ENCODE measurements around the gene KIAA0513.

Gene KIAA0513

DNA sequence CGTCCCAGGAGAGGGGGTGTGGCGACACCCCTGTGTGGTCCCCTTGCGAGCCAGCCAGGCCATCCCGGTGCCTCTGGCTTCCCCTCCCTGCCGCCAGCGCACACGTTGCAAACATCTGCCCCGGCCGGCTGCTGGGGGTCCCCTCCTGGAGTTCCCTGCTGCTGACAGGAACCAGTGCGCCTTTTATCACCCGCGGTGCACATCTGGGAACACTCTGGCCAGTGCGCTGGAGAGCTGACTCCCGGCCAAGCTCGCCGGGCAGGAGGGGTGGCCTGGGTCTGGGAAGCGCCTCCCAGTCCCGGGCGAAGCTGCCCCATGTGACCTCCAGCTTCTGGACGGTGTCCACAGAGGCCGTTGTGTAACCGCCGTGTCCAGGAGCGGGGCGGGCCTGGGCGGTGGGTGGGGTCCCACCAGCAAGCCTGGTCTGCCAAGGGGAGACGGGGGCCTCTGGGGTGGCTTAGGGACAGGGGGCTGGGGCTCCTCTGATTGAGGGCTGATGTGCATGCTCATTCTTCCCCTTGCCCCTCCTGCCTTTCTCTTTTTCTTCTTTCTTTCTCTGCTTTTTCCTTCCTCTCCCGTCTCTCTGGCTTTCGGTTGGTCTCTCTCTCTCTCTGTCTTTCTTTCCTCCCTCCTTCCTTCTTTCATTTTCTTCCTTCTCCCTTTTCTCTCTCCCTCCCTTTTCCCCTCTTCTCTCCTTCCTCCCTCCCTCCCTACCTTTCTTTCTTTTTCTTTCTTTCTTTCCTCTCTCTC is 109.9 kb downstream of the KIAA0513 start:
- Histone ChIP-seq H3K27me3 (ENCODE audit: insufficient read depth, poor library complexity, severe bottlenecking) (peaks cover 33% of the 10 kb centered on the region), H3K27ac (replicated peaks) (no peak overlapping the region), H3K4me3 (replicated peaks; ENCODE audit: insufficient read depth, low read length) (no peak overlapping the region)
- TF ChIP-seq GABPA (IDR thresholded peaks at IDR 0.05; ENCODE audit: low read depth) (no peak), POLR2AphosphoS5 (IDR thresholded peaks at IDR 0.05; ENCODE audit: low read depth) (no peak), SPI1 (IDR thresholded peaks at IDR 0.05; ENCODE audit: borderline replicate concordance, low read depth) (no peak)
- TF ChIP-seq, protein P1, sequence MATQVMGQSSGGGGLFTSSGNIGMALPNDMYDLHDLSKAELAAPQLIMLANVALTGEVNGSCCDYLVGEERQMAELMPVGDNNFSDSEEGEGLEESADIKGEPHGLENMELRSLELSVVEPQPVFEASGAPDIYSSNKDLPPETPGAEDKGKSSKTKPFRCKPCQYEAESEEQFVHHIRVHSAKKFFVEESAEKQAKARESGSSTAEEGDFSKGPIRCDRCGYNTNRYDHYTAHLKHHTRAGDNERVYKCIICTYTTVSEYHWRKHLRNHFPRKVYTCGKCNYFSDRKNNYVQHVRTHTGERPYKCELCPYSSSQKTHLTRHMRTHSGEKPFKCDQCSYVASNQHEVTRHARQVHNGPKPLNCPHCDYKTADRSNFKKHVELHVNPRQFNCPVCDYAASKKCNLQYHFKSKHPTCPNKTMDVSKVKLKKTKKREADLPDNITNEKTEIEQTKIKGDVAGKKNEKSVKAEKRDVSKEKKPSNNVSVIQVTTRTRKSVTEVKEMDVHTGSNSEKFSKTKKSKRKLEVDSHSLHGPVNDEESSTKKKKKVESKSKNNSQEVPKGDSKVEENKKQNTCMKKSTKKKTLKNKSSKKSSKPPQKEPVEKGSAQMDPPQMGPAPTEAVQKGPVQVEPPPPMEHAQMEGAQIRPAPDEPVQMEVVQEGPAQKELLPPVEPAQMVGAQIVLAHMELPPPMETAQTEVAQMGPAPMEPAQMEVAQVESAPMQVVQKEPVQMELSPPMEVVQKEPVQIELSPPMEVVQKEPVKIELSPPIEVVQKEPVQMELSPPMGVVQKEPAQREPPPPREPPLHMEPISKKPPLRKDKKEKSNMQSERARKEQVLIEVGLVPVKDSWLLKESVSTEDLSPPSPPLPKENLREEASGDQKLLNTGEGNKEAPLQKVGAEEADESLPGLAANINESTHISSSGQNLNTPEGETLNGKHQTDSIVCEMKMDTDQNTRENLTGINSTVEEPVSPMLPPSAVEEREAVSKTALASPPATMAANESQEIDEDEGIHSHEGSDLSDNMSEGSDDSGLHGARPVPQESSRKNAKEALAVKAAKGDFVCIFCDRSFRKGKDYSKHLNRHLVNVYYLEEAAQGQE (IDR thresholded peaks at IDR 0.05; ENCODE audit: insufficient replicate concordance, low read depth): no peak
- TF ChIP-seq, protein P2, sequence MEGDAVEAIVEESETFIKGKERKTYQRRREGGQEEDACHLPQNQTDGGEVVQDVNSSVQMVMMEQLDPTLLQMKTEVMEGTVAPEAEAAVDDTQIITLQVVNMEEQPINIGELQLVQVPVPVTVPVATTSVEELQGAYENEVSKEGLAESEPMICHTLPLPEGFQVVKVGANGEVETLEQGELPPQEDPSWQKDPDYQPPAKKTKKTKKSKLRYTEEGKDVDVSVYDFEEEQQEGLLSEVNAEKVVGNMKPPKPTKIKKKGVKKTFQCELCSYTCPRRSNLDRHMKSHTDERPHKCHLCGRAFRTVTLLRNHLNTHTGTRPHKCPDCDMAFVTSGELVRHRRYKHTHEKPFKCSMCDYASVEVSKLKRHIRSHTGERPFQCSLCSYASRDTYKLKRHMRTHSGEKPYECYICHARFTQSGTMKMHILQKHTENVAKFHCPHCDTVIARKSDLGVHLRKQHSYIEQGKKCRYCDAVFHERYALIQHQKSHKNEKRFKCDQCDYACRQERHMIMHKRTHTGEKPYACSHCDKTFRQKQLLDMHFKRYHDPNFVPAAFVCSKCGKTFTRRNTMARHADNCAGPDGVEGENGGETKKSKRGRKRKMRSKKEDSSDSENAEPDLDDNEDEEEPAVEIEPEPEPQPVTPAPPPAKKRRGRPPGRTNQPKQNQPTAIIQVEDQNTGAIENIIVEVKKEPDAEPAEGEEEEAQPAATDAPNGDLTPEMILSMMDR (IDR thresholded peaks at IDR 0.05; ENCODE audit: insufficient read depth, low read length): no peak
- no peak for DNase-seq (ENCODE audit: low read depth in 1 of 2, low spot score in 1 of 2)

DNA sequence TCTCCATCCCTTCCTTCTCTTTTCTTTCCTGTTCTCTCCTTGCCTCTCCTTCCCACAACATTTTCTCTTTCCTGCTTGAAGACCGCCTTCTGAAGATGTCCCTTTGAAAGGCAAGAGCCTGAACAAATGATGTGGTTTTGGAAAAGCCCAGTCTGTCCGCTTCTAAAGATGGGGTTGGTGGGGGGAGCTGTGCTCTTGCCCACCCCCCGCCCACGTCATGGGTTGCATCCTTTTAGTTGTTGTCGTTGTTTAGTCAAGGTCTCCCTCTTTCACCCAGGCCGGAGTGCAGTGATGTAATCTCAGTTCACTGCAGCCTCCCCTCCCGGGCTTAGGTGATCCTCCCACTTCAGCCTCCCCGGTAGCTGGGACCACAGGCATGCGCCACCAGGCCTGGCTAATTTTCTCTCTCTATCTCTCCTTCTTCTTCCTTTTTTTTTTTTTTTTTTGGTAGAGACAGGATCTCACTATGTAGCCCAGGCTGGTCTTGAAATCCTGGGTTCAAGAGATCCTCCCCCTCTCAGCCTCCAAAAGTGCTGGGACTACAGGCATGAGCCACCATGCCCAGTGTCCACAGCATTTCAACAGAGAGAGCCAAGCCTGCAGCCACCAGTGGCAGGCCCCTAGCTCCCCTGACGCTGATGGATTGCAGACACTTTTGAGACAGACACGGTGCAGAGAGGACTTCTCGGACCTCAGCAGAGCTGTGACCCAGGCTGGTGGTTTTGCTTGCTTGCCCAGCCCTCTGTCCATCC is 110.7 kb downstream of the KIAA0513 start:
- H3K4me3 ChIP-seq (replicated peaks; ENCODE audit: insufficient read depth, low read length): no peak overlapping the region
- no peak overlapping the region for H3K27ac ChIP-seq (replicated peaks)
- DNase-seq (ENCODE audit: low read depth in 1 of 2, low spot score in 1 of 2): no peak
- peaks cover 36% of the 10 kb centered on the region for H3K27me3 ChIP-seq (ENCODE audit: insufficient read depth, poor library complexity, severe bottlenecking)
- TF ChIP-seq, protein P2 (IDR thresholded peaks at IDR 0.05; ENCODE audit: insufficient read depth, low read length): no peak

DNA sequence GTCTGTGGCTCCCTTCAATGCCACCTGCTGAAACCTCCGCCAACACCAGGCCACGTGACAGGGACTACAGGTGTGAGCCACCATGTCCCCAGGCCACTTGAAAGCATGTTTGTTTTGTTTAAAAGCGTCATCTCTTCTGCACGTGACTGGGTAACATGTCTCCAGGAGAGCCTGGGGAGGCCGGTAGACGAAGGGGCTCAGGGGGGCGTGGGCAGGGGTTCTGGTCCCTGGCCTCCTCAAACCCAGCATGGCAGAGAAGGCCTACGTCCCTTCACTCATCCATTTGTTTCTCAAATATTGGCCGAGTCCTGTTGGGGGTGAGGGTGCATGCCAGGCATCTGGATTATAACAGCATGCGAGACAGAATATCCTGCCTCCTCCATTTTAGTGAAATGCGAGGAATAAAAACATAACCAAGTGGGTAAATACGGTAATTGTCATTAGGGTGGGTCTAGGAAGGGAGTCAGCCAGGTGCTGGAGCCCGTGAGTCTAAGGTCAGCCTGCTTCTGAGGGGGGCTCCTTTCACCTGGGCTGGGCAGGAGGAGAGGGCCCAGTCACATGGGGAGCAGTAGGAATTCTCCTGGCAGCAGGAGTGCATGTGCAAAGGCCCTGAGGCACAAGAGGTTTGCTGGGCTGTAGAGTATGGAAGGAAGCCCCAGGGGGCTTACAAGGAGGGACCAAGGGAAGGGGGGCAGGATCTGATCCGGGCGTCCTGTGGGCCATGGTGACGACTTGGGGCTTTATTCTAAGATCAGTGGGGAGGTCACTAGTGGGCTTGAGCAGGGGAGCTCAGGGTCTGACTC is 111.4 kb downstream of the KIAA0513 start:
- Histone ChIP-seq H3K27ac (replicated peaks) (no peak overlapping the region), H3K27me3 (ENCODE audit: insufficient read depth, poor library complexity, severe bottlenecking) (peaks cover 33% of the 10 kb centered on the region), H3K4me3 (replicated peaks; ENCODE audit: insufficient read depth, low read length) (no peak overlapping the region)
- TF ChIP-seq SPI1 (IDR thresholded peaks at IDR 0.05; ENCODE audit: borderline replicate concordance, low read depth) (no peak), GABPA (IDR thresholded peaks at IDR 0.05; ENCODE audit: low read depth) (no peak), POLR2AphosphoS5 (IDR thresholded peaks at IDR 0.05; ENCODE audit: low read depth) (no peak)
- TF ChIP-seq, protein P1 (IDR thresholded peaks at IDR 0.05; ENCODE audit: insufficient replicate concordance, low read depth): no peak
- TF ChIP-seq, protein P2 (IDR thresholded peaks at IDR 0.05; ENCODE audit: insufficient read depth, low read length): no peak
- no peak for DNase-seq (ENCODE audit: low read depth in 1 of 2, low spot score in 1 of 2)
